ENCODE measurements around the gene TENM3. TPM values are rescaled to one million over a fixed set of nuclear protein-coding genes. Genes with fewer than 3 reads are reported as not detected.

The TENM3 gene
- total RNA-seq, 1 donor from 2014 or later: 7.8 TPM

GRCh38 chr4:182842104-182842600 is 599.0 kb downstream of the TENM3 start:
- no peak for DNase-seq (ENCODE audit: low spot score)

GRCh38 chr4:182842759-182843390 is 599.7 kb downstream of the TENM3 start:
- no peak for DNase-seq (ENCODE audit: low spot score)

GRCh38 chr4:182843808-182844325 is 600.7 kb downstream of the TENM3 start:
- DNase-seq (ENCODE audit: low spot score): no peak

DNA sequence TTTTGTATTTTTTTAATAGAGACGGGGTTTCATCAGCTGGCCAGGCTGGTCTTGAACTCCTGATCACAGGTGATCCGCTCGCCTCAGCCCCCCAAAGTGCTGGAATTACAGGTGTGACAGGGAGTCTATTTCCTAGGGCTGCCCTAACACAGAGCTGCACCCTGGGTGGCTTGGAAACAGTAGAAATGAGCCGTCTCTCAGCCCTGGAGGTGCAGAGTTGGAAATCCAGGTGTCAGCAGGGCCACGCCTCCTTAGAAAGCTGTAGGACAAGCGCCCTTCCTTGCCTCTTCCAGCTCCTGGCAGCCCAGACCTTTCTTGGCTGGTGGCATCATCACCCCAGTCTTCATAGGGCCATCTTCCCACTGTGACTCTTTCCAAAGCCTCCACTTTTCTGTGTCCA is 602.4 kb downstream of the TENM3 start:
- DNase-seq (ENCODE audit: low spot score): no peak

- DNase-seq (ENCODE audit: low spot score): no peak
Observed at GRCh38 chr4:182846036-182846435, 602.8 kb downstream of the TENM3 start.

GRCh38 chr4:182847576-182848450 is 604.6 kb downstream of the TENM3 start:
- DNase-seq (ENCODE audit: low spot score): no peak

DNA sequence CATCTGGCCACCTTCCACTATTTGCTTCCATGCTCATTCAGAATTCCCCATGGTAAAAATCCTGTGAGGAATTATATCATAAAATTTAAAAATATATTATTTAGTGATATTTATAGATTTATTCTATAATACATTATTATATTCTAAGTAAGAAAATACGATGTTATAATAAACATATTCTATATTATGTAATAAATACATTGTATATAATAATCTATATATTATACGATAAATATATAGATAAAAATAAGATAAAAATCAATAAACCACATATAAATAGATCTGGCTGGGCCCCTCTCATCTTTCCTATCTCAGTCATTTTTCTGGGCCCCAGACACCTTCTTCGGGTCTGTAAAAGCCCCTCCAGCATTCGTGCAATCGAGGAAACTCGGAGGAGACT is 605.5 kb downstream of the TENM3 start:
- no peak for DNase-seq (ENCODE audit: low spot score)
